Right lung (tissue), 10 donors: ENCODE measurements around the gene ERBB4. TPM values are rescaled to one million over a fixed set of nuclear protein-coding genes. Genes with fewer than 3 reads are reported as not detected.

Source experiments
- DNase-seq, 2 donors: peaks; one replicate each; pipeline ENCODE4 v3.0.0-alpha.2; 2013
- long read RNA-seq, 8 donors: transcript quantifications; one replicate each; lab custom pipeline, GENCODE V29; 2026
- polyA plus RNA-seq, 5 donors: library from polyadenylated mRNA; unstranded; fragments of 120-200 nt; gene quantifications; one replicate each; pipeline versions ENCODE4 v1.2.1 to v1.2.3, GENCODE V29; 2013; ENCODE audit warnings: inconsistent platforms in 1 of 5, low replicate concordance in 1 of 5; ENCODE audit not compliant: insufficient read length in 5 of 5, insufficient read depth in 1 of 5

The ERBB4 gene
- 1 to 10 TPM in 4 of 5 donors, under 1 TPM in 1; 0.90 to 1.9 (median 1.2) TPM for polyA plus RNA-seq
- long read RNA-seq, donor 1 = 0 reads
- long read RNA-seq, donor 2 = 0 reads
- long read RNA-seq, donor 3 = 0 reads
- long read RNA-seq, donor 4 = 0 reads
- long read RNA-seq, donor 5 = 0 reads
- long read RNA-seq, donor 6 = 0 reads
- long read RNA-seq, donor 7 = 0 reads
- long read RNA-seq, donor 8 = 0 reads

DNA sequence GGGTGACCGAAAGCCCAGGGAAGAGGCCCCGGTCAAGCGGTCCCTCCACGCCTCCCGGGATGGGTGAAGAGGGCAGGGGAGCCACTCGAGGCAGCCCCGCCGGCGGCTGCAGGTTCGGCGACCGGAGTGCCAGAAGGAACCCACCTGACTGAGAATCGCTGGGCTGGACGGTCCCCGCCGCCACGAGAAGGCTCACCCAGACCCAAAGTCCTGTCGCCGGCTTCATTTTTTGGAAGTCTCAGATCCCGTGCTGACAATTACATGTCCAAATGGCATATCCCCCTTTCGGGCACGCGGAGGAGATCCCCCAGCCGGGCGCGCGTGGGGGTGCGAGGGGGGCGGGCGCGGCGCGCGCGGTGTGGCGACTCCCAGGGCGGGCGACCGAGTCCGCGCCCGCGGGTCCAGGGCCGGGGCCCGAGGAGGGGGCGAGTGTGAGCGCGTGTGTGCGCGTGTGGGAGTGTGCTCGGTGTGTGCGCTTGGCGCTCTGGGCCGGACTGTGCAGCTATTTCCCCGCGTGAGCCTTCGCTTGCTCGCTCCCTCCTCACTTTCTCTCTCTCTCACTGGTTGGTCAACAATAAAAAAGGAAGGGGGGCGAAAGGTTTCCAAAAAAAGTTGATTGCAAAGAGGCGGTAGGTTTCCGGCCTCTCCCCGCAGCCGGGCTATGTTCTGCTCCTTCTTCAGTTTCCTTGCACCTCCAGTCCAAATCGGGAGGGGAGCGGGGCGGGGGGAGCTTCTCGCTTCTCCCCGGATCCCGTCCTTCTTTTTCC, at the start of gene ERBB4:
Gene ERBB4, minus strand, starts transcription at position 498 of the 767 bp plus-strand sequence. Its CDS starts 272 bp downstream, at position 226.
- DNase-seq = peak in 1 of 2 donors; percentile 24

DNA sequence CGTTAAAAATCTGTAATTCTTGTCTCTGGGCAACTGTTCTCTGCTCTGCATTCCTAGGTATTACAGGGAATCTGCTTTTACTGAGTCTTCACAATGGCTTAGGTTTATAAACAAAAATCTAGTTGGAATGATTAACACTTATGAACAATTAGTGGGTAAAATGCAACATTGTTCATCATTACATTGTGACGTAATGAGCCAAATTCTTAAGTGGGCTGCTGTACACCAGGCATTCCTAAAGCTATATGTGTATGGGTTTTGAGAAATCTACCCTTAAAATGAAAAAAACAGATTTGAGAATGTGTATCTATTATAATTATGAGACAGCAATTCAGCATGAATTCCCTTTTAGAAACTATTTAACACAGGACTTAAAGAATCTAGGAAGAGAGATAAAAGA, 41.5 kb upstream of the ERBB4 start:
- no peak for DNase-seq

DNA sequence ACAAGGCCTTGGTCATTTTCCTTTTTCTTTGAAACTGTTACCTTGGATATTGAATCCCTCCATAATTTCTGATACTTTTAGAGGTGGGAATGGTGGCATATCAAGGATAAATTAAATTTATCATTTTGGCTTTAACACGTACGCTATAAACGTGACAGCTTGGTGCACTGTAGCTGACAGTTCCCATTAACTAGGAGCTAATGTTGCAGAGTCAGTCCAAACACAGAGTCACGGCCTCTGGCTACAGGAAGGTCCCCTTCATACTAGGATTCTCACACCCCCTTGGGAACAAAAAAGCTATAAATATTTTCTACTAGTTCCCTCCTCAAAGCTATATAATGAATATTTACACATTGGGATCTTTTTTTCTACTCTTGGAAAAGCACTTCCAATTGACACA, 17.7 kb upstream of the ERBB4 start:
- DNase-seq = no peak

DNA sequence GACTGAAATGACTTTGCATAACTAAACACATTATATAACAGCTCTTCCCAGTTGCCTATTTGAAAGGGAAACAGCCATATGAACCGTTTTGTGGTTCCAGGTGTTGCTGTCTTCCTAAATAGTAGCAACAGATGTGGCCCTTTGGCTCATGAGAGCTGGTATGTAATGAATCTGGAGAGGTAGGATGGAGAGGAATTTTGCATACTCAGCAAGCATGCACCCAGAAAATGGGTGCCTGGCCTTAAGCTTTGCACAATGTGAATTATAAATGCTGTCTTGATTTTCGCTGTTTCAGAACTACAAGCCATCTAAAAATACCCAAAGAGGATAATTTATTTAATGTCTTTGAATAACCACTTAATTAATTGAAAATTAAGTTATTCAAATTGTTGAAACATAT, 15.6 kb upstream of the ERBB4 start:
- no peak for DNase-seq

DNA sequence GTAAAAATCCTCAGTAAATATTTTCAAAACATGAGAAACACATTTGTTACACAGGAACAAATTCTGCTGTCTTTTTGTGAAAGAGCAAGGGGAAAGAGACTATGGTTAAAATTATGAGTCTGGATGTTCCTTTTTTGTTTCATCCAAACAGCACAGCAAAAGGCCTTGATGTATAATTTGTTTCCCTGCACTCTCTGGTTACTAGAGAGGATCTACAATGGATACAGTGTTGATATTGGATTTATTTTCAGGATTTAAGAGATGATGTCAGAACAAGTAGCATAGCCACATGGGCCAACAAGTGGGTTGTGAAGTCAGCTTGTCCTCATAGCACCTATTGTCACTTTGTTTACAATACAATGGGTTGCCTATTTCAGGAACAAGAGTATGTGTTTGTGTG, 11.3 kb upstream of the ERBB4 start:
- DNase-seq = no peak

DNA sequence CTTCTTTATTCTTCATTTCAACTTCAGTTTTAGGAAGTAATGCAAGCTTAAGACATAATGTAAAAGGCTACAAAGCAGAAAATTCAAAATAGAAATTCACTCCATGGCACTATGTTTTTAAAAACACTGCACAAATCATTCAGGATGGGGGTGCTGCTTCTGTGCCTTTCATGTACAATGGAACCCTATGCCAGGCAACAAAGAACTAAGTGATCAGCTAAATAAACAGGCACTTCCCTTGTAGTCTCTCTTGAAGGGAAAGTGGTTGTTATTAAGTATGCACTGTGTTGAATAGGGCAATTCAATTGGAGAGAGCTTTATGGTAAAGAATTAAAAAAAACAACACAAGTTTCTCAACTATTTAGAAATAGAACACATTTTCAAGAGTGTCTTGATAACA, 10.9 kb upstream of the ERBB4 start:
- no peak for DNase-seq

DNA sequence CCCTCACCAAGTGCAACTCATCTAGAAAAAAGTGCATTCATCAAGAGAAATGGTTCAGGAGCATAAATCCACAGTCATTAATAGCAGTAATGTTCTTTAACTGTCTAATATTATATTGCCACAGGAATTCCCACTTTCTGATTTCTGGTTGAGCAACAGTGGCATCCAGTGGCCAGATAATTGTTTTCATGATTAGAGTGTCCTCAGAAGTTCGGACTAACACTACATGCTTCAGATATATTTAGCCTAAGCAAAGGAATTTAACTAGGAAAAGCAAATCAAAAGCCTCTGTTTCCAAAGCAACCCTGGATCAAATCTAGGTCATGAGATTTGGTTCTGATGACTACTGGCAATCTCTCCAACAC, 9.8 kb upstream of the ERBB4 start:
- DNase-seq = peak in 1 of 2 donors; percentile 27

DNA sequence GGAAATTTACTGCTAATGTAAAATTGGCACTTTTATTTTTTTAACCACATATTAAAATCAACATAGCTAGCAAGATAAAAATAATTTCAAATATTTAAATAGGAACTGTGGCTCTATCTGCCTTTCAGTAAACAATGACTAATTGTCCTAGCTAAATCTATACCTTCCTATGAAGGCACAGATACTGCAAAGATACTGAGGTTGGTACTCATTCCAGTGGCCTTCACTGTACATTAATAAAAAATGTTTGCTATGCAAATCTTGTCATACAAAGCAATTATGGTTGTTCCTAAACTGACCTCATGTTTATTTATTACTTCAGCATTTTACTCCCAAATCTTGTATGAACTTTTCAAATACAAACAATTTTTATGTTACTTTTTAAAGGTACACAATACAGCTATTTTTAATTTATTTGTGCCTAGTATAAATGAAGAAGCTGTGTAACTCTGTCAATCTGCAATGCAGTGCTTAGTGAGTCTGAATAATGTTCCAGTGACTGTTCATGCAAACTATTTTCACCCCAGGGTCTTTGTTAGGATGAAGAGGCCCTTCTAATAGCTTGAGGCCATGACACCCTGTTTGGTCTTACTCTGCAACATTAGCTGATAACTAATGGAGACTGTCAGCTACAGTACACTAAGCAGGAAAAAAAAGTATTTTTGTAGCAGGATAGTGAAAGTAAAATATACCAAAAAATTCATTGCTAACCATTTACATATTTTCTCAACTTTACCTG, 9.3 kb upstream of the ERBB4 start:
- no peak for DNase-seq

DNA sequence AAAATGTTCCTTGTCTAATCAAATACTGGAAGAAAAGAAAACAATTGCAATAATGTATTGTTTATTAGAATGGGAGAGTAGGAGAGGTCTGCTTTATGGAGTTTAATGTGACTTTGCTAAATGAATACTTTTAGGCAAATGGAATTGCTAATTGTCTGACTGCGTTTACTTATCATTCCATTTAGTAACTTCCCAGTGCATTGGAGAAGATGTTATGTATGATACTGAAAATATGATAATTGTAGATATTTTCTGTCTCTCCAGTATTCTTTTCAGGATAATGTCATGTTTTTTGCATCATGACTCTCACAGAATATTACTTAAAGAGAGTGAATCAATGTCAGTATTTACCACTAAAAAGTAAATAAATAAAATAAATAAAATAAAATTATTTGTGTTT, 8.1 kb upstream of the ERBB4 start:
- DNase-seq = no peak

DNA sequence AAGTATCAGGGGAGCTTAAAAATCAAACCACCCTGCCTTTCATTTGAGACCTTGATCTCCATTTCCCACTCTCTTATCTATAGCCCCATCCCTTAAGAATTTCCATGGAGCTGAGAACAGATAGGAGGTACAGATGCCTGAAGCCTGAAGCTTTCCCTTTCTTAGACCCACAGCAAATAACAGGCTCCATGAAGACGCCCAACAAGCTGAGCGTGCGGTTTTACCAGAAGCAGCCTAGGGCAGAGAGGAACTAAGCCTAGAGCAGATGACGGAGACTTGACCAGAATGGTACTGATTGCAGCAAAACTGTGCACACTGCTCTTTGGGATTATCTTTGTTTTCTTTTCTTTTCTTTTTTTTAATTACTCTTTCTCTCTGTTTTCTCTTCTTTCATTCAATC, 1.7 kb upstream of the ERBB4 start:
- DNase-seq = no peak

DNA sequence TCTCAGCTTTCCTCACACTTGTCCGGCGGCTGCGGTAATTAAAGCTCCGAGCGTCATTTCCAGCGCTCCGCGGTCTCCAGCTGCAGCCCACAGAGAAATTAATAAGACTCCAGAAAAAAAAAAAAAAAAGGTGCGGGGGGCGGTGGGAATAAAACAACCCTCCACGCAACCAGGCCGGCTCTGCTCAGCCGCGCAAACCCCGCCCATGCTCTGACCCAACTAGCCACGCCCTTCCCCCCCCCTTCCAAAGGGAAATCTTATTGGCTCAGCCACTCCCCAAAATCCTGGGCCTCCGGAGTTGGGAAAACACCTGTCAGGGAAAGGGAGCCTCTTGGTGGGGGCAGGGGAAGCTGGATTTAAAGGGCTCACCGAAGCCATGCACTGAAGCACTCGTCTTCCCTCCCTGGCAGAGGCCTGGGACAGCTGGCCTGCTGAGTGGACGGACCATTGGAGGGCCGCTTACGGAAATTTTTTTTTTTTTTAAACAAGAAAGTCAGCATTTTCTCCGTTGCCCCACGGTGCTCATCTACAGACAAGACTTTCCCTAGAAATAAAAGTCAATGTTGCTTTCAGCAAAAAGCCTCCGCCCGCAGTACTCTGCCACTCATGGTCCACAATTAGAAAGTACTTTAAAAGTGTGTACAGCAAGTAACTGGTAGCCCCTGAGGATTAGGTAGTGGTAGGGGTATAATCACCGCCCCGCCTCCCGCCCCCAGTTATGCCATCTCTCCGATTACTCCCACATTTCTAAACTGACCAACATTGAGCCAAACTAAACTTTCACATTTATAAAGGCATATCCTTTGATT, 674 bp upstream of the ERBB4 start:
- DNase-seq = peak in 1 of 2 donors; percentile 32

DNA sequence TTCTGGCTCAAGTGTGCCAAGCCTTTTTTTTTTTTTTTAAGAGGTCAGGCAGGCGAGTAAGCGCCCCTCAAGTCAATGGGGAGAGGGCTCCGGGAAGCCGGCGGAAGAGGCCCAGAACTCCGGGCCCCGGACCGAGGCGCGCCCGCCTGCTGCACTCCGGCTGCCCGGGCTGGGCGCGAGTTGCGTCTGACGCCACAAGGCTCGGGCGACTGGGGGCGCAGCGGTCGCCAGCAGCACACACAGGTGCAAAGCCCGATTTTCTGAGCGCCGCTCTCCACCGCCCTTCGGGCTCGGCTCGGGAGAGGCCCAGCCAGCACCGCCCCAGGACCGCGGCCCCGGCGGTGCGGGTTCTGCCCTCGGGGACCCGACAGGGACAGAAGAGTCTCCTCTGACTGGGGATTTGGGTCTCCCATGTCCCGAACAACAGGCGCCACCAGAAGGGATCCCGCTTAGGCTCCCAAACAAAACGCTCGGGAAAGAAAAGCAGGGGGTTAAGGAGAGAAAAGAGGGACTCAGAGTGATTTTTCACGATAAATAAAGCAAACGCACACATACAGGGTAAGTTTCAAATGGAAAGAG, 787 bp downstream of the ERBB4 start:
- DNase-seq = peak in 1 of 2 donors; percentile 4

DNA sequence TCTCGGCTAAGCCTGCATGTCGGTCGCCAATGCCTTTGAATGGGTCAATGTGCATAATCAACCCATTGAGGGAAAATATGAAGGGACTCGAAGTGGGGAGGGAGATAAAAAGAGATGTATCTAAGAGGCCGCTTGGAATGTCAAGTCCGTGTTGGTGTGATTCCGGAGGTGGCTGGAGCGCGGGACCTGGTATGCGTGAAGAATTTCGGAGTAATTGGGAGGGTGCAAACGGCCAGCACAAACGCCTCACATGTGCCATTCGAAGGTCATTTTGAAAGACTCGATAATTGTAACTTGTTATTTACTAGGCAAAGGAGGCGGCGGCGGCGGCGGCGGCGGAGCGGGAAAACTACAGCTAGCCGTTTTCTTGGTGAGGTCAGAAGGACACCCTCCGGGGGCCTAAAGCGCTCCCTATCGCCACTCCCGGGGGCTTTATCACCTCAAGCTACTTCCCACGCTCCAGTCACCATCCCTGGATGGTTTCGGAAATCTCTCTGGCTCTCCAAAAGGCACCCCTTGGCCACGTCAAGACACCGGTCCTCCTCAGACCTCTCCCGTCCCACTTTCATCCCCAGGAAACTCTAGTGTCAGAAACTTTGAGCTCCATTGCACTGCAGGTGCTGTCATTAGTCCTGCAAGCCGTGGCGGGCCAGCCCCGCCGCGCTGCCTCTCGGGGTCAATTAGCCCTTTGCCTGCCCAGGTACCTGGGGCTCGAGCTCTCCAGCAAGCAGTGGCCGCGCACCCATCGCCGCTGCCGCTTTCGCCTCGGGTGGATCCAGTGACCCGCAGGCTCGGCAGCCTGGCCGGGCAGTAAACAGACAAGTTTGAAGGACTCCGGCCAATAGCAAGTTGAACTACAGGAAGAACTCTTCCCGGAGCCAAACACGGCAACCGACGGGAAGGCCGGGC, 1.5 kb downstream of the ERBB4 start:
- peak in 1 of 2 donors; percentile 16 for DNase-seq

DNA sequence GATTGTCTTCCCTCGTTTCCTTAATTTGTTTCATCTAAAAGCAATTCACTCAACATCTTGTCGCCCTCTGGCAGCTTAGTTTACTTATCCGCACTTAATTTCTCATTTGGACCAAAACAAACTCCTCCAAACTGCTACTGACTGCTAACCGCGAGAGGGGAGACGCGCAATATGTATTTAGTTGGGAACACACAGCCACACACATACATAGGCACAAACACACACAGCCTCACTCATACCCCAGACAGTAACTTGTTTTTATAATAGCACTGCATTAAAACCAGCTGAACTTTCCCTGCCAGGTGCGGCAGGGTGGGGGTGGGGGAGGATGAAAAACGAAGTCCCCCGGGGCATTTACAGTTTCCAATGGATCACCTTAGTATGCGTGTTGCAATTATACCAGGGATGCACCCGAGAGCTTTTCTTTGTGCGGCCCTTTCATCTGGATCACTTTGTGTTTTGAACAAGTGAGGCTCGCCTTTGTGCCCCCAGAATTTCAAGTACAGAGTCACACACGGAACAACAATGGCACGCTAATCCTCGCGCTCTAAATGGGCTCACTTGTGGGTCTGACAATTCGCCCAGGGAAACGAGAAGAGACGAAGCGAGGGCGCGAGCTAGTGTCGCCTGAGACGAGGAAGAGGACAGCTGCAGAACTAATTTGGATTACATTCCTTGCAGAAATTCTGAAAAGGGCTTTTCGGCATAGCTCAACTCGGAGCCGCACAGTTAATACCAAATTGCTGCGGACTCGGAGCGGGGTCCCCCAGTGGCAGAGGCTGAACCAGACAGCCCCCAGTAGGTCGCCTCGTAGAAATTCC, 2.4 kb downstream of the ERBB4 start:
- peak in 1 of 2 donors; percentile 6 for DNase-seq

DNA sequence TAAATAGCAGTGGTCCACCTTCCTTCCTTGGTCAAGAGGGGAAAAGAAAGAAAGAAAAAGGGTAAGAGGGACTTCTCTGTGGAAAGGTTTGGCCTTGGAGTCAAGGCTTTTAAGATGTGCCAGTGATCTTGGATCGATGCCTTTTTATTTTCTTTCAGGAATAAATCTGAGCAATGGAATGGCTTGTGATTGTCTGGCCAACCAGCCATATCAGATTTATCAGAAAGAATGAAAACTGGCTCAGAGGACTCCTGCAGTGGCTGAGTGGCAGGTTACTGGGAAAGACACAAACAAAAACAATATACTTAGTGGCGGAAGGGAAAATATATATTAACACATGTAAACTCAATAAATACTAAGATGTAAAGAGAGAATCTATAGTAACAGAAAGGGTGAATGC, 4.3 kb downstream of the ERBB4 start:
- DNase-seq = no peak

DNA sequence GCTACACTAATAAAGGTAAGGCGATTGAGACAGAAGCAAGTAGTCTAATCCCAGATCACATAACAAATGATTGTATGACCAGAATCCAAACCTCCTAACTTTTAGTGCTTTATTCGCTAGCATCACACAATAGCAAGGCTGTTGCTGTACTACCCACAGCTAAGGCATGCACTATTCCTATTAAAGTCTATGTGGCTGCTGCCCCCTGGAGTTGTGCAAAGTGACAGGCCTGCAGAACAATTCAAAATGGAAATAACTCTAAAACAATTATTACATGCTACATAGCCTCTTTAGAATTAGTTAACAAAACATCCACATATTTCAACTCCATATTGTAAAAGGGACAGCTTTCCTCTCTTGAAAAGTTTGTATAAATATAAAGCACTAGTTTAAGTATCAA, 6.0 kb downstream of the ERBB4 start:
- no peak for DNase-seq

DNA sequence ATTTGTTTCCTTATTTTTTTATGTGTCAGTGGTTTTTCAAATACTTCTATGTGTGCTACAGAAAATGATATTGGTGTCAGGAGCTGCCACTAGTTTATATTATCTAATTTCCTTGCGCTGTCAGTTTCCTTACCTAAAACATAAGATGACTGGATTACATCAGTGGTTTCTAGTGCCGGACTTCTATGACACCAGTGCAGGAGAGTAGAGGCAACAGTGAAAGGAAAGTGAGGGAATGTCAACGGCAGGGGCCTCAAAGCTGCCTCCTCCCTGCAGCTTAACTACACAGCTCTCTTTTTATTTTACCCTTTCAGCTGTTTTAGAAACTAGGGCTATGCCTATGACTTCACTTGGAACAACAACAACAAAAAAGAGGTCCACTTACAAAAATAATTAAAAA, 6.5 kb downstream of the ERBB4 start:
- DNase-seq = no peak

DNA sequence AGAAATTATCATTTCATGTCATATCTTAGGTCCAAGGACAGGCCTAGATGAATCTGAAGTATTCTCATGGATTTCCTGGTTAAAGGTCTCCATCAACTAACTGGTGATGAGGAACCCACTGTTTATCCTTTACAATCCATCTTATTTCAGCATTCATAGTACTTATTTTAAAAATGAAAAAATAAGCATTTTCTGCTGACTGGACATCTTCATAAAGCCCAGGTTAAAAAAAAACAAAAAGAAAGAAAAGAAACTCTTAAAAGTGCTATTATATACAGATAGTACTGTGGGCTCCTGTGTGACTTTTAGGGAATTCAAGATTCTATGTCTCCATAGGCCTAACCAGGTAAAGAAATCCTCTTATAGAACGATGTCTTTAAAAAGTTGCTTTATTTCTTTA, 7.1 kb downstream of the ERBB4 start:
- no peak for DNase-seq

DNA sequence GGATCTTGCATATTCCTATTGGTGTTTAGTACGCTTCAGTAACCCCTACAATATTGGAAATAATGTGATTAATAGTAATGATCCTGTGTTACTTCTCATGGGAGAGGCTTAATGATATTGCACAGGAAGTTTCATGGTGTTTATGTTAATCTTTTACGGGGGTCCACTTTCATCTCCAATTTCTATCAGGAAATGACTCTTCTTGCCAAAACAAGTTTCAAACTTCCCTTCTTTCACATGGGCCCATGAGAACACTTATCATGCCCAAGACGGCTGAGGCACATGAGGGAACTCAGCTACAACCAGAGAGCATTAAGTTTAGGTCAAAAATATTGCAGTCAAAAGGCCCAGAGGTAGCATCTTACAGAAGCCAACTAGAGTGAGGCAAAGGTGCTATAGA, 7.6 kb downstream of the ERBB4 start:
- no peak for DNase-seq

DNA sequence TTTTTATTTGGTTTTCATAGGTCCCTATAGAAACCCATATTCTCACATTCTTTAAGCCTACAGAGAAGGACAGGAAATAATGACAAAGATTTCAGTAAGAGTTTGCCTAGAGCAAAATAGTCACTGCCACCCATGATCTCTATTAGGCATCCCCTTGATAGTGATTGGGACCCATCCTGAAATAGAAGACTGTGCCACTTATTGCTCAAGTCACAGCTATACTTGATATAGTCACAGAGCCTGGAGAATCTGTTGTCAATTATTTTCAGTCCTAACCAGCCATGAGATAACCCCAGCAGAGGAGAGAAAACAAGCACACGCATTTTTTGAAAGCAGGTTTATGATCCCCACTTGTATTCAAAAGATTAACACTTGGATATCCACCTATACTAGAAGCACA, 8.2 kb downstream of the ERBB4 start:
- DNase-seq = no peak
